ENCODE results near the gene AIP.

- TF ChIP-seq CTCF (IDR thresholded peaks at IDR 0.05) (no peak), POLR2A (IDR thresholded peaks at IDR 0.05) (no peak), POLR2AphosphoS5 (IDR thresholded peaks at IDR 0.05) (no peak)
Observed at GRCh38 chr11:67438158-67438902, 44.5 kb upstream of the AIP start.
